Erythroblast (primary cell): ENCODE results near the gene TOMM5.

Source experiments
- DNase-seq, 2 experiments: peaks; one replicate each; lab custom pipeline; 2025; lab: John Stamatoyannopoulos, UW
- GATA1 ChIP-seq: IDR thresholded peaks from 2 replicates; pipeline ENCODE4 v1.6.1; 2011; ENCODE audit warnings: low read depth, mild to moderate bottlenecking, control low read depth, low read length, moderate library complexity
- POLR2A ChIP-seq: IDR thresholded peaks from 2 replicates; pipeline ENCODE4 v1.6.1; 2011; ENCODE audit warnings: mild to moderate bottlenecking, low read length

TOMM5 gene

DNA sequence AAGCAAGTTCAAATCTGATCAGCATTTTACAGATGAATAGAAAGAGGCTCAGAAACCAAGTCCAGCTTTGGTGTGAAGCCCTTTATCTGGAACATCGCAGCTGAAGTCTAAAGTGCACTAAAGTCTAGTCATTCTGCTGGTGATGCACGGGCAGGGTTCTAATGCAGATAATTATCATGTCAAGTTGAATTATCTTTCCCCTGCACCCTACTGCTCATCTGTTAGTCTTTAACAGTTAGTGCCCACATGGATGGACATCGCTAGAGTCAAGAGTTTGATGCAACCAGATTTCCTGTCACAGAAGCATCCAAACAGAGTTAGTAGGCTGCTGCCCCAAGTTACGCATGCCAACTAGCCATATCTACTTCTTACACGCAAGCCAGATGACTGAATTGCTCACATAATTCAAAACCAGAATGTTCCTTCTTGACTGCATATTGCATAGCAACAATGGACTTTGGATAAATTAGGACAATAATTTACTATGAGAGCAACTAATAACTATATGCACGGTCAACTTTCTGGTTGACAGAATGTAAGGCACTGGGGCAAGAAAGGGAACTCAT lies 1.6 kb upstream of the TOMM5 start:
- TF ChIP-seq POLR2A, result no peak
- DNase-seq, result peak; percentile 58 to 87

DNA sequence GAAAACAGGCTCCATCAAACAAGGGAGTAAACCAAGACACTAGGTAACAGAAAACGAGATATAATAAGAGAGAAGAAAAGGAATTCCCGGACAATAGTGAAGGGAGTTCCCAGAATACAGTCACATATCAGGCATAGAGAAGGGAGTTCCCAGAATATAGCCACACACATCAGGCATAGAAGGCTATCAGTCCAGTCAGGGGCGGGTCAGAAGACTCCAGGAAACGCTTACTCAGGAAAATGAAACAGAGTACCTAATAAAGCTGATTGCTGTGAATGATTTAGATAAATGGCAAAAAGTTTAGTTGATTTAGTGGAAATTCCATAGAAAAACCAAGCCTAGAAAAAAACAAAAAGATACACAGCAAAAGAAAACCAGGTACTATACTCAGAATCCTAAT lies 4.9 kb downstream of the TOMM5 start:
- DNase-seq, result peak; percentile 11 to 26
- TF ChIP-seq POLR2A, result no peak
- TF ChIP-seq GATA1, result no peak

DNA sequence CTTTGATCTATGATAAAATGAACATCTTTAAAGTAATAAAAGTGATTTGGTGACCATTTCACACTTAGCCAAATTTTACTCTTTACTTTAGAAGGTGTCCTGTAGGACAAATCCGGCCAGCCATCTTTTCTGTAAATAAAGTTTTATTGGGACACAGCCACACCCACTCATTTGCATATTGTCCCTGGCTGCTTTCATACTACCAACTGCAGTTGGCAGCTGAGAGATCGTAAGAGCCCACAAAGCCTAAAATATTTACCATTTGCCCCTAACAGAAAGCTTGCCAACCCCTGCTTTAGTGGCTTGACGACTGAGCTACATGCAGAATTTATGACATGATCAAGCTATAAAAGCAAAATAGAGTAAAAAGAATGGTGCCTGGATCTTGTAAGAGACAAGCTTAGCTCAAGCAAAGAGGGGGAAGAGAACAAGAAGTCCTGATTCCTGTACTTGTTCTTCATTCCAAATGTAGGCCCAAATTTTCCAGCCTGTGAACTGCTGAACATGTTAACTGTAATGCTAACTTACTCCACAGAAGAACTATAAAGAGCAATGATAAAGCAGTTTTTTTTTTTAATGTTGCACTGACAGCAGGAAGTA lies 8.8 kb downstream of the TOMM5 start:
- TF ChIP-seq GATA1 (no peak), POLR2A (no peak)
- DNase-seq, result no peak

DNA sequence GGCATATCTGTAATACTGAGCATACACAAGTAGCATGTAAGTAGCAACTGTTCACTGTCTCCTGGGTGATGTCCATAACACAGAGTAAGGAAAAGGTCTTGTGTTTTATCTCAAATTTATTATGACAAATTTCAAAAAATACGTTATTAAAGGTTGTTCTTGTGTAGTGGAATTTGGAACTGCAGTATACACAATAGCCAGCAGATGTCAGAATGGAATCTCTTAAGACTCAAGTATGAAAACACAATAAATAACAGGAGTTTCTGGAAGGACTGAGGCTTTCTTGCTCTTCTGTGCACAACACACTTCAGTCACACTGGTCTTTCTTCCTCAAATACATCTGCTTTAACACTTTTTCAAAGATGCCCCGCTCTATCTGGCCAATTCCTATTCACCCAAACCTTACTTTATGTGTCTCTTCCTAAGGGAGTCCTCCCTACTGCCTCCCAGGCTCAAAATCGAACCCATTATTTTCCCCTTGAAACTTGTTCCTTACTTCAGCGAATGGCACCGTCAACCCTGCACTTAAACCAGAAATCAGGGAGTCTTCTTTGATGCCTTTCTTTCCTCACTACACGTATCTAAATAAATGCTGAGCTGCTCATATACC lies 9.7 kb downstream of the TOMM5 start:
- TF ChIP-seq GATA1, result no peak
- no peak for TF ChIP-seq POLR2A
- peak; percentile 67 to 78 for DNase-seq

DNA sequence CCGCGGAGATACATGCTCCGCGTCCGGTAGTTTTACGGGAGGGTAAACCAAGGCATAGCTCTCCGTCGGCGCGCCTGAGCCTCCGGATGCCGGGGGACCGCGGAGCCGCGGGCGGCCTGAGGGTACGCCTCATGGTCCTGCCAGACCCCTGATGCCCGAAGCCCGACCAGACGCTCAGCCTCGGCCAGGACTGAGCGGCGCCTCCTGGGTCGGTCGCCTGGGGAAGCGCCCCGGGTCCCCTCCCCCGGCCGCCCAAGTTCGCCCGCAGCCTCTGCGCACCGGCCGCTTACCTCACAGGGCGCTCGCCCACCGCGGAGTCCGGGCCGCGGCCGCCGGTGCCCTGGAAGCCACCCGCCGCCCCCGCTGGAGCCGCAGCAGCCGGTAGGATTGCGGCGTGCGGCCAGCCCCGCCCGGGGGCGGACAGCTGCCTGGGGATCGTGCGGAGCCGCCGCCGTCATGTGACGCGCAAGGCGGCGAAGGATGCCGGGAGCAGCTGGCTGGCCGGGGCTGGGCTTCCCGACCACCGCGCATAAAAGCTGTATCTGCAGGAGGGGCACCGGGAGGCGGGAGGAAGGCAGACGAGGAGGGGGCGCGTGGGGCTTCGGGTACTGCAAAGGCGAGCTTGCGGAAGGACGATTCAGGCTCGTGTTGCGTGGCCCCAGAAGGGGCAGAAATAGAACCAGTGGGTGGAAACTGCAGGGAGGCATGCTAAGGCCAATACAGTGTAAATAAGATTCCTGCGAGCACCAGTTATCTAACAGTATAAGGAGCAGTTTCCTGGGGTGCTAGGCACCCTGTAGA lies 16.3 kb downstream of the TOMM5 start, which contains the start of gene FBXO10:
Gene FBXO10, minus strand, starts transcription at position 460 of the 801 bp plus-strand sequence. CDS start 34,612 bp downstream, outside the sequence.
- peak; percentile 68 to 75 for DNase-seq
- no peak for TF ChIP-seq POLR2A
- no peak for TF ChIP-seq GATA1

DNA sequence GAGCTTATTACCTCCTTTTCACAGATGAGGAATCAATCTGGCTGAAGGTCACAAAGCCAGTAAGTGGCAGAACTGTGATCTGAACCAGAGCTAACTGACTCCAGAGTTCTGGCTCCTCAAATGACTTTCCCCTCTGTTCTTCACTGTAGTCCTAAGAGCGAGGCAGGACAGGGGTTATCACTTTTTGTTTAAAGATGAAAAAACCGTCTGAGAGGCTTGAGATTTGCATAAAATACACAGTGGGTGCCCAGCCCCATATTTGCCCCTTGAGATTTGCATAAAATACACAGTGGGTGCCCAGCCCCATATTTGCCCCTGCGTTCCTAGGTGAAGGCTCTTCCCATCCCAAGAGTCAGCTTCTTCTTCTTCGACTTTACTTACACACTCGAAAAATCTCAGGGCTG lies 16.9 kb downstream of the TOMM5 start:
- no peak for DNase-seq
- no peak for TF ChIP-seq POLR2A
- no peak for TF ChIP-seq GATA1

DNA sequence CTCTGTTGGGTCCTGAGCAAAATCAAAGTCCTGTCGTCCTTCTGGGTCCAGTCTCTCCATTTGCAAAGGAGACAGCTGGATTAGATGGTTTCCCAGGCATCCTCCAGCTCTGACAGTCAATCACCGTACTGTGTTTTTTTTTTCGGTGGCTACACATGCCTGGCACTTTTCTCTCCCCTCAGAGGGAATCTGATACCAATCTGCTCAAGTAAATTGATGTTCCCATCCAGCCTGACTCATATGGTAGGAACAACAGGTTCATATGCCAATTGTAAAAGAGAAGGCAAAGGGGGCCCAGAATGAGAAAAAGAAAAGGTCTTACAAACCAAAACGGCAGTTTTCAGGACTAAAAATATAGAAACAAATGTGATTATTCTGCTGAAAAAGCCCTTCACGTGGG lies 17.4 kb downstream of the TOMM5 start:
- no peak for DNase-seq
- no peak for TF ChIP-seq POLR2A
- no peak for TF ChIP-seq GATA1

DNA sequence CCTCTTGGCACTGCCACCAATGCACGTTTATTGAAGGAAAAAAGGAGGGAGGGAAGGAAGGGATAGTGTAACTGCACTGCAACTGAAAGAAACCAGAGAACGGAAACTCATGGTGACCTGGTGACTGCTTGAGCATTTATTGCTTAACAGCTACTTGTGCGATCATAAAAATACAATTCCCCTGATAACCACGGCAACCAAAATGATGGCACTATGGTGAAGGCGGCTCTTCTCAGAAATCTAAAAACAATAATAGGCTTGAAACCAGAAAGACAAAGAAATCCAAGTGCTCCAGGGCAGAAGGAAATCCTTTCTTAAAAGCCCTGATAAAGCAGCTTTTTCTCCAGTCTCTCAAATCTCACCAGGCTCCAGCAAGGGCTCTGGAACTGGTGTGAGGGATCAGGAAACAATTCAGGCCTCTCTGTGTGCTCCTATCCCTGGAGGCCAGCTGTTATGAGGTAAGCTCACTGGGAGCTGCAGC lies 18.1 kb downstream of the TOMM5 start:
- no peak for TF ChIP-seq POLR2A
- no peak for TF ChIP-seq GATA1
- no peak for DNase-seq

DNA sequence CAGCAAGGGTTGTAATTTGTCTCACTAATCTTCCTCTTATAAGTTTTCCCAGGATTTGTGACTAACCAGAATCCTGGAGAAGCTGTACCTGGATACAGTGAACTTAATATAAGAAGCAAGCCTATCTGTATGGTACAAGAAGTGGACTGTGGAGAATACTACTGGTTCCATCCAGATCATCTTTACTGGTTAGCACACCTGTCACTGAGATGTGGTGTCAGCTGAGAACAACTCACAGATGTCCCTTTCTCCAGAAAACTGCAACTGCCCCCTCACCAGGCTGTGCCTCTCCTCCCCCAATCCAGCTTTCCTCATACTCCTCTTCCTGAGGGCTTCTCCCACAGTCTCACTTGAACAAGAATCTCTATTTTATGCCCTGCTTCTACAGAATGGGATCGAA lies 21.1 kb downstream of the TOMM5 start:
- DNase-seq, result no peak
- TF ChIP-seq POLR2A (no peak), GATA1 (no peak)

DNA sequence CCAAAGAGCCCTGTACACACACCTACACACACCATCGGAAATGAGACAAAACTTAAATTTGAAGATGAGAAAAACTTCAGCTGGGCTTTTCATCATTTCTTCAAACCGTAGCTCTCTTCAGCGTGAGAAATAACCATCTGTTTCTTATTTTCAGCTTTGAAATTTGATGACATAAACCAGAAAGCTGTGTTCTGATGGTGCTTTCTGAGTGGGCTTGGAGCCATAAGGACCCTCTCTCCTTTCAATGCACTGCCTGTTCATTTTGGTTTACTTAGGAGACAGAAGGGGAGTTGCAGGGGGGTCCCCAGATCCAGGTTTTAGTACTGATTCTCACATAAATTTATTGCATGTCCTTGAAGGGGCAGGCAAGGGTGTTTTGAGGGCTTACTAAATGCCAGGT lies 25.7 kb downstream of the TOMM5 start:
- no peak for DNase-seq
- no peak for TF ChIP-seq GATA1
- TF ChIP-seq POLR2A, result no peak

DNA sequence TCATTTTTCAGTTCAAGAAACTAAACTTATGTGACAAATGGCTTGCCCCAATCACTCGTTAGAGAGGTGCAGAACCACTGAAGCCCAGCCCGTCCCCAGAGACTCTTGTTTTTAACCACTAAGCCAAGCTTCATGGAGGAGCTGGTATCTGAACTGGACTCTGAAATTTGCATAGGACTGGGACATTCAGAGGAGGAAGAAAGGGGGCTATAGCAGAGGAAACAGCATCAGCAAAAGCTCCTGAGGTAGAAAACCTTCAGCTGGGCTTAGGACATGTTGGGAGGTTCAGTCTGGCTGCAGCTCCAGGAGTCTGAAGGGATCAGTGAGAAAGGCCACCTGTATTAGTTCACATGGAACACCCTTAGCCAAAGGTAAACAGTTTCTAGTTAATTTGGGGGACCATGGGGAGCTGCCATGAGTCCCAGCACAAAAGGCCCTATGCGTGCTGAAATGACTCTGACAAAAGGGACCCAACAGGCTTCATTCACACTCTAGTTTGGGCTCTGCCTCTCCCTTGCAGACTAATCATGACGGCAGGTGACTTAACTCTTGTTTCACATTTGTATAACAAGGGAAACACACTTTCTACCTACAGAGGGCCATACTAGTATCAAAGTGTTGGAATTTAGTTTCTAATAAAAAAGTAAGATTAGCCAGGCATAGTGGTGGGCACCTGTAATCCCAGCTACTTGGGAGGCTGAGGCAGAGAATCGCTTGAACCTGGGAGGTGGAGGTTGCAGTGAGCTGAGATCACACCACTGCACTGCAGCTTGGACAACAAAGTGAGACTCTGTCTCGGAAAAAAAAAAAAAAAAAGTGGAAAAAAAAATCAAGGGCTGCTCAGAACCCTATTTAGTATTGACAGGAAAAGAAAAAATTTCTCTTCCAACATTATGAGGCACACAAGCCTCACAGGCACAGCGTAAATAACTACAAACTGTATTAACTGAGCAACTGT lies 26.5 kb downstream of the TOMM5 start:
- DNase-seq, result no peak
- no peak for TF ChIP-seq GATA1
- TF ChIP-seq POLR2A, result no peak

DNA sequence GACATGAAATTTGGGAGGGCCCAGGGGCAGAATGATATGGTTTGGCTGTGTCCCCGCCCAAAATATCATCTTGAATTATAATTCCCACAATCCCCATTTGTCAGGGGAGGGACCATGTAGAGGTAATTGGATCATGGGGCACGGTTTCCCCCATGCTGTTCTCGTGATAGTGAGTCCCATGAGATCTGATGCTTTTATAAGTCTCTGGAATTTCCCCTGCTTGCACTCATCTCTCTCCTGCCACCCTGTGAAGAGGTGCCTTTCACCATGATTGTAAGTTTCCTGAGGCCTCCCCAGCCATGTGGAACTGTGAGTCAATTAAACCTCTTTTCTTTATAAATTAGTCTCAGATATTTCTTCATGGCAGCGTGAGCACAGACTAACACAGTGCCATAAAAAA lies 27.5 kb downstream of the TOMM5 start:
- DNase-seq, result no peak
- TF ChIP-seq GATA1, result no peak
- no peak for TF ChIP-seq POLR2A
